ENCODE data around the gene OR2K2.
"Not testable (repeated sequence)": the region's sequence is repeated elsewhere in the genome, so short reads cannot be mapped to it uniquely, and the experiment has no call there.

Gene OR2K2

GRCh38 chr9:111297066-111297824 lies 32.8 kb downstream of the OR2K2 start:
- no peak for DNase-seq

DNA sequence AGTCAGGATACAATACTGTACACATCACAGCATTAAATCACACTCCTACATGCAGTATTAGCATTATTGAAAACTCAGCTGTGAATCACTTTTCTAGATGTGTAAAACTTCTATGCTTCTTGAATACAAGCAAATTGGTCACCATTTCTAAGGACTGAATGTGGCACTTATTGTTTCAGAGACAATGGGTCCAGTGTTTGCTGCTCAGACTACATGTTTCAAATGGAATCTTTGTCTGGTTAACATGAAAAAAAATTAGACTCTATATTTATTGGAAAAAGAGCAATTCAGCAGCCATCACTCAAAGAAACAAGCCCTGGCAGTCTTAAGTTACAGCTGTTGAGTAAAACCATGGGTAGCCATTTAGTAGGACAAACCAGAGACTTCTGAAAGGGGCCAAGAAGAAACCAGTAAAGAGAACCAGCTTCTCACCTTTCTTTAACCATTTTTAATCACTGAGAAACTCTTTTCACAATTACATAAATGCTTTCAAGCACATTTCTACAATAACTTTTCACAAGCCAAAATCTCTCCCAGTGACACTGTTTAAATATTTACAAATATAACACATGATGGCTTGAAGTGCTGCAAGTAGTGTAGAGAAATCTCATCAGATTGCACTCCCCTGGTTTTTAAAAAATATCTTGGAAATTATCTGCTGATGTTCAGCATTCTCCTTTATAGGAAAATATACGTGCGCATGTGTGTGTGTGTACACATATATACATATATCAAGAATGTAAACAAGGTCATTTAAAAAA lies 35.2 kb downstream of the OR2K2 start:
- no peak for DNase-seq

DNA sequence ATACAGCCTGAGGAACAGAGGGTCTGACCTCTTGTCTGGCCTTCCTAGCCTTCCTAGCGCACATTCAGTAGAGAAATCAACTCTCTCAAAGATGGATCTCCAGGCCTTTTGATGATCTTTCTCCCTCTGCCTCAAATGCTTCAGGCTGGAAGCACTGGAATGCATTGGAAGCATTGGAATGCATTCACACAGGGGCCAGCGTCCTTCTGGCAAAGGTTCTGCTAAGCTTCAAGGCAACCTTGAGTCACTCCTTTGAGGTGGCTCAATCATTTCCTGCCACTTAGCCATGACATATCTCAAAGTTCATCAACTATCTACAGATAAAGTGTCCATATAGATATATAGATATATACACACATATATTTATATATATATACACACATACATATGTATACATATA lies 42.9 kb downstream of the OR2K2 start:
- DNase-seq = no peak

DNA sequence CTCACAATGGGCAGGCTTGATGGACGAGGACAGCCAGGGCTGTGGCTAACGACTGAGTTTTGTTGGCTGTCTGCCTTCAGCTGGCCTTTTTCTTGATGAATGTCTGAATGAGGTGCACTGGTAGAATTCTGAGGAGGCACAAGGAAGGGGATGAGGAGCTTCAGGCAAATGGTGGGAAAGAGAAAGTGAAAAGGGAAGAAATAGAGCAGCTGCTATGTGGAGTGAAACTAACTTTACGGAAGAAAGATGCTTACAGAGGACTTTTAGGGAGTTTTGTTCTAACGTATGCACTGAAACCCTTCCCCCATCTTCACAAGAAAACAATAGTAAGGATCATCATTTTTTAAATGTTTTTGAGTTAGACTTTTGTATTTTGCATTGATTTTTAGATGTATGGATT lies 45.3 kb downstream of the OR2K2 start:
- DNase-seq = no peak

DNA sequence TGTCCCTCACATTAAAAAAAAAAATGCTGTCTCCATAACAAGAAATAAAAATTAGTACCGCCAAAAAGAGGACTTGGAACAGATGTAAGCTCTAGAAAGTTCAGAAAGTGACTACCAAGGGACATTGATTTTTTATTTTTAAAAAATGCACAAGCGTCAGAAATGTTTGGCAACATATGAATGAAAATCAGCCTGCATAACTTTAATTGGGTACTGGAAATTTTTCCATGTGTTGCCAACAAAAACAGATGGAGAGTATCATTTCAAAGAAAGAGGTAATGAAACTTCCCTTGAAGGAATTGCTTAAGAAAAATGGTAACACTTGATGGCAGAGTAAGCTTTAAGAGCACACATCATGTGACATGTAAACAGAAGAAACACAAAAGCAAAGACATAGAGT lies 47.2 kb downstream of the OR2K2 start:
- DNase-seq = no peak

DNA sequence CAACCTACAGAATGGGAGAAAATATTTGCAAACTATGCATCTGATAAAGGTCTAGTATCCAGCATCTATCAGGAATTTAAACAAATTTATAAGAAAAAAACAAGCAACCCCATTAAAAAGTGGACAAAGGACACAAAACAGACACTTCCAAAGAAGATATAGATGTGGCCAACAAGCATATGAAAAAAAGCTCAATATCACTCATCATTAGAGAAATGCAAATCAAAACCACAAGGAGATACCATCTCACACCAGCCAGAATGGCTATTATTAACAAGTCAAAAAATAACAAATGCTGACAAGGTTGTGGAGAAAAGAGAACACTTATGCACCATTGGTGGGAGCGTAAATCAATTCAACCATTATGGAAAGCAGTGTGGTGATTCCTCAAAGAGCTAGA lies 49.2 kb downstream of the OR2K2 start:
- DNase-seq = not testable (repeated sequence)

Data from 8988T (cell line).